K562 (cell line): ENCODE data around the gene MAPK4.

ENCODE experiments used
- FOXA1 ChIP-seq: fragments of 450-650 bp; IDR thresholded peaks from 2 replicates; pipeline ENCODE4 v1.6.1; 2016; ENCODE audit warnings: mild to moderate bottlenecking, borderline replicate concordance
- KDM2B ChIP-seq: fragments of 250-450 bp; sonication (Bioruptor Pico); IDR thresholded peaks from 2 replicates; pipeline ENCODE4 v1.8.0; 2021; ENCODE audit warnings: mild to moderate bottlenecking, moderate library complexity
- POLR2A ChIP-seq: fragments of 450-650 bp; conservative IDR thresholded peaks from 2 replicates; pipeline ENCODE4 v1.6.1; 2016
- SREBF1 ChIP-seq: fragments of 150-350 bp; IDR thresholded peaks from 2 replicates; pipeline ENCODE4 v1.6.1; 2014; ENCODE audit warnings: antibody characterized with exemption, low read depth, low read length, borderline replicate concordance
- TAF1 ChIP-seq: IDR thresholded peaks from 2 replicates; pipeline ENCODE4 v1.6.1; 2011; ENCODE audit warnings: mild to moderate bottlenecking, low read length, moderate library complexity; ENCODE audit not compliant: insufficient read depth, control insufficient read depth, severe bottlenecking; ENCODE audit errors: extremely low read depth
- TEAD4 ChIP-seq, 2 experiments: sonication (generic) in 1 of 2; formaldehyde crosslinking in 1 of 2; IDR thresholded peaks; 2 replicates each; pipeline versions ENCODE4 v1.6.1 to v1.8.0; 2012 to 2022; ENCODE audit warnings: borderline replicate concordance in 1 of 2, inconsistent platforms in 1 of 2, low read length in 1 of 2, mild to moderate bottlenecking in 1 of 2, missing genetic modification reagents in 1 of 2
- TF ChIP-seq, protein P1 (sequence below): sonication (generic); formaldehyde crosslinking; IDR thresholded peaks from 2 replicates; pipeline ENCODE4 v1.9.0; 2022; ENCODE audit warnings: mild to moderate bottlenecking, missing genetic modification reagents

DNA sequence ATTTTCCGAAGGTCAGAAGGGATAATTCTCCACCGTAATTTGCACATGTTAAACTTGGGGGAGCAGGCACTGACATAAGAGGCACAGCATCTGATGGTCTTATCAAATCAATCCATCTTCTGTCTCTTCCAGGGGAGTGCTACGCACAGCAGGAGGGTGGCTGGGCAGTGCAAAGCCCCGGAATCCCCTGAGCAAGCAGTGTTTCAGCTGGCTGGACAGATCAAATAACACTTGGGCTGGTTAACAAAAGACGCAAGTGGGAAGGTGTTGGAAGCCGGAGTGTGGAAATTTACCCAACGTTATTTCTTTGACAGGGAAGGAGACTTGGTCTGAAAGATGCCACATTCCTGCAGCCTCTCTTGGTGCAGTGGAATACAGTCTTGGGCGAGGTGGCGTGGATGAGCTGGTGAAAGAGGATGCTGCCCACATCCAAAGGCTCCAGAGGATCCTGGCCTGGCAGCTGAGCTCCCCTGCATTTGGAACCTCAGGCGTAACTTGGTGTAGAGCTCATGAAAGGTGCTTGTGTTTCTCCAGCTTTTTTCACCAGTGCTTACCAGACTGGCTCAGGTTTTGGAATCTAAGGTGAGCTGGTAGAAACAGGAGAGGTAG lies 103.0 kb downstream of the MAPK4 start:
- TF ChIP-seq FOXA1 (no peak), KDM2B (no peak), SREBF1 (no peak), POLR2A (no peak), TEAD4 (IDR thresholded peaks at IDR 0.05; ENCODE audit: low read length) (no peak), TEAD4 (CRISPR knock-in tag; IDR thresholded peaks at IDR 0.05; ENCODE audit: borderline replicate concordance) (no peak), TAF1 (no peak)
- TF ChIP-seq, protein P1, sequence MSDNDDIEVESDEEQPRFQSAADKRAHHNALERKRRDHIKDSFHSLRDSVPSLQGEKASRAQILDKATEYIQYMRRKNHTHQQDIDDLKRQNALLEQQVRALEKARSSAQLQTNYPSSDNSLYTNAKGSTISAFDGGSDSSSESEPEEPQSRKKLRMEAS (CRISPR knock-in tag): no peak
